Gastroesophageal sphincter (tissue), 3 donors: ENCODE results near the gene SREBF2.

Experiments used
- EP300 ChIP-seq: sonication (generic); formaldehyde crosslinking; IDR thresholded peaks from one replicate; pipeline ENCODE4 v1.6.1; 2017; ENCODE audit warnings: antibody characterized with exemption, mild to moderate bottlenecking
- POLR2A ChIP-seq, 2 donors: fragments of 450-650 bp; IDR thresholded peaks; one replicate each; pipeline ENCODE4 v1.6.1; 2017; ENCODE audit warnings: antibody characterized with exemption in 2 of 2, mild to moderate bottlenecking in 2 of 2, moderate library complexity in 1 of 2
- POLR2AphosphoS5 ChIP-seq: sonication (generic); formaldehyde crosslinking; IDR thresholded peaks from one replicate; pipeline ENCODE4 v1.6.1; 2017; ENCODE audit warnings: antibody characterized with exemption
- TF ChIP-seq, protein P1 (sequence below), 4 experiments: fragments of 200-600 bp in 2 of 4; fragments of 450-650 bp in 2 of 4; sonication (generic) in 1 of 4; IDR thresholded peaks; one replicate each; pipeline ENCODE4 v1.5.1; 2017 to 2019; ENCODE audit warnings: antibody characterized with exemption in 4 of 4, mild to moderate bottlenecking in 2 of 4, moderate library complexity in 2 of 4

DNA sequence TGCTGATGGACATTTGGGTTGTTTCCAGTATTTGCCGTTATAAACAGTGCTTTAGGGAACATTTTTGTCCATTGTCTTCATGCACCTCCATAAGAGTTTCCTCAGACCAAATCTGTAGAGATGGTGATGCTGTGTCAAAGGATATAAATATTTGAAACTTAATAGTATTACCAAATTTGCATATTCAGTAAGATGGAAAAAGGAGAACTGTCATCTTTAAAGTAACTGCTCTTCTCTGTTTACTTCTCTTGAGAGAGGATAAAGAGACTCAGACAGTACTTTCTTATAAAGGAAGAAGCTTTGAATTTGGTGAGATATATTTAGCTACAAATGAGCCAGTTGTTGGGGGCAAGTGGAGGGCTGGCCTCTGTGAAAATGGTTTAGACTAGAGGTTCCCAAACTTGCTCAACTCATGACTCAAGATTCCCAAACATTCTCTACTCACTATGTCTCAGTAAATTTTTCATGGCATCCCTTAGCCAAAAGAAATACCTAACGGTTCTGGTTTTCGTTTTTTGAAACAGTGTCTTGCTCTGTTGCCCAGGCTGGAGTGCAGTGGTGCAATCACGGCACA is 55.8 kb downstream of the SREBF2 start:
- TF ChIP-seq, protein P1, sequence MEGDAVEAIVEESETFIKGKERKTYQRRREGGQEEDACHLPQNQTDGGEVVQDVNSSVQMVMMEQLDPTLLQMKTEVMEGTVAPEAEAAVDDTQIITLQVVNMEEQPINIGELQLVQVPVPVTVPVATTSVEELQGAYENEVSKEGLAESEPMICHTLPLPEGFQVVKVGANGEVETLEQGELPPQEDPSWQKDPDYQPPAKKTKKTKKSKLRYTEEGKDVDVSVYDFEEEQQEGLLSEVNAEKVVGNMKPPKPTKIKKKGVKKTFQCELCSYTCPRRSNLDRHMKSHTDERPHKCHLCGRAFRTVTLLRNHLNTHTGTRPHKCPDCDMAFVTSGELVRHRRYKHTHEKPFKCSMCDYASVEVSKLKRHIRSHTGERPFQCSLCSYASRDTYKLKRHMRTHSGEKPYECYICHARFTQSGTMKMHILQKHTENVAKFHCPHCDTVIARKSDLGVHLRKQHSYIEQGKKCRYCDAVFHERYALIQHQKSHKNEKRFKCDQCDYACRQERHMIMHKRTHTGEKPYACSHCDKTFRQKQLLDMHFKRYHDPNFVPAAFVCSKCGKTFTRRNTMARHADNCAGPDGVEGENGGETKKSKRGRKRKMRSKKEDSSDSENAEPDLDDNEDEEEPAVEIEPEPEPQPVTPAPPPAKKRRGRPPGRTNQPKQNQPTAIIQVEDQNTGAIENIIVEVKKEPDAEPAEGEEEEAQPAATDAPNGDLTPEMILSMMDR (IDR thresholded peaks at IDR 0.05), result no peak
- TF ChIP-seq EP300 (no peak), POLR2AphosphoS5 (no peak), POLR2A (IDR thresholded peaks at IDR 0.05) (no peak)
